ENCODE measurements around the gene EPB41L3. TPM values are rescaled to one million over a fixed set of nuclear protein-coding genes. Genes with fewer than 3 reads are reported as not detected.

EPB41L3 gene
- total RNA-seq, 2 experiments from 2014 or later, result not detected

DNA sequence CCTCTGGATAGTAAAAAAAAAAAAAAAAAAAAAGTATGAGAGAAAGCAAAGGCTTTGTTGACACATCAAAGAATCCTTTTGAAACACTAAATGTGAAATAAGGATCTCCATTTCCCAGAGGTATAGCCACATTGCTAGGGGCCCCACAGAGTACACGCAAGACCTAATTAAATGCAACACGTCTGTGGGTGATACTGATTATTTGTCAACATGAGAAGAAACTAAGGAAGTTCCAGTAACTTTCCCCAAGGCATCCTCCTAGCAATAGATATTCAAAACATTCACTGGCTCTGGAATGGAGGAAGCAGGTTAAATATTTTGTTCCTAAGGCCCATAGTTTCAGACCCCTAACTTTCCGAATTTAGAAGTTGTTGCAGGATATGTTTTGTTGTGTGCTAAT, 24.6 kb upstream of the EPB41L3 start:
- Histone ChIP-seq H3K36me3 (ENCODE audit: insufficient read depth, low read length) (no peaks in the 10 kb centered on the region), H3K4me3 (ENCODE audit: low read depth, low read length, poor library complexity, severe bottlenecking) (no peak overlapping the region), H3K4me1 (ENCODE audit: insufficient read depth, low read length, poor library complexity, severe bottlenecking) (no peaks in the 10 kb centered on the region), H3K9me3 (ENCODE audit: low read length) (no peaks in the 10 kb centered on the region), H3K79me2 (ENCODE audit: insufficient read depth, low read depth, low read length) (no peaks in the 10 kb centered on the region), H3K4me2 (ENCODE audit: low read length) (no peak overlapping the region), H2AFZ (ENCODE audit: low read length) (no peak overlapping the region), H3K27ac (ENCODE audit: low read depth, low read length, poor library complexity, severe bottlenecking) (no peak overlapping the region), H3K9me2 (ENCODE audit: insufficient read depth, low read length) (no peaks in the 10 kb centered on the region), H4K20me1 (ENCODE audit: insufficient read depth, low read length) (no peaks in the 10 kb centered on the region)
- ChIA-PET CTCF (ENCODE audit: unreplicated experiment) (no interaction called here), POLR2A (interaction anchor here (0.5 to 0.7 kb wide), 3 partner anchors 84 to 1291 kb away, joined by 3 read pairs; no protein-coding TSS in a partner anchor)
- DNase-seq (ENCODE audit: low spot score), result no peak
- intact Hi-C loops (cut with micrococcal nuclease; ENCODE audit: unreplicated experiment), result no loop called here
- TF ChIP-seq EZH2phosphoT487 (IDR thresholded peaks at IDR 0.05; ENCODE audit: borderline replicate concordance, low read depth, low read length), result no peak
- TF ChIP-seq, protein P1, sequence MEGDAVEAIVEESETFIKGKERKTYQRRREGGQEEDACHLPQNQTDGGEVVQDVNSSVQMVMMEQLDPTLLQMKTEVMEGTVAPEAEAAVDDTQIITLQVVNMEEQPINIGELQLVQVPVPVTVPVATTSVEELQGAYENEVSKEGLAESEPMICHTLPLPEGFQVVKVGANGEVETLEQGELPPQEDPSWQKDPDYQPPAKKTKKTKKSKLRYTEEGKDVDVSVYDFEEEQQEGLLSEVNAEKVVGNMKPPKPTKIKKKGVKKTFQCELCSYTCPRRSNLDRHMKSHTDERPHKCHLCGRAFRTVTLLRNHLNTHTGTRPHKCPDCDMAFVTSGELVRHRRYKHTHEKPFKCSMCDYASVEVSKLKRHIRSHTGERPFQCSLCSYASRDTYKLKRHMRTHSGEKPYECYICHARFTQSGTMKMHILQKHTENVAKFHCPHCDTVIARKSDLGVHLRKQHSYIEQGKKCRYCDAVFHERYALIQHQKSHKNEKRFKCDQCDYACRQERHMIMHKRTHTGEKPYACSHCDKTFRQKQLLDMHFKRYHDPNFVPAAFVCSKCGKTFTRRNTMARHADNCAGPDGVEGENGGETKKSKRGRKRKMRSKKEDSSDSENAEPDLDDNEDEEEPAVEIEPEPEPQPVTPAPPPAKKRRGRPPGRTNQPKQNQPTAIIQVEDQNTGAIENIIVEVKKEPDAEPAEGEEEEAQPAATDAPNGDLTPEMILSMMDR (conservative IDR thresholded peaks at IDR 0.05; ENCODE audit: low read length), result no peak
- BruUV-seq (replicated peaks), result no TSS peak

DNA sequence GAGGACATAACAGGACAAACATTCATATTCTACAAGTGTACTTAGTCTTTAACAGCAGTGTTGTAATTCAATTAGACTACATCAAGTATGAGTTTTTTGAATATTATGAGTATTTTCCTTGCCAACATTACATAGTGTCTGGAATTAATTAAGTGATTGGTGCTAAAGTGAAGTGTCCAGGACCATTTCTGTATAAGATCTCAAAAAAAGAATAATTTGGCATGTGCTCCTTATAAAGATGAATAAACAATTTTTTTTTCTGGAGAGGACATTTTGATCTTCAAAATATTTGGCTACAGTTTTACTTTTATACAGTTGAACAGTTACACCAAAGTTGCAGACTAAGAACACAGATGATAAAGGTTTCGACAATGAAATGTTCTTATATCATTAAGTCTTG, 15.1 kb upstream of the EPB41L3 start:
- intact Hi-C loops (cut with micrococcal nuclease; ENCODE audit: unreplicated experiment), result no loop called here
- TF ChIP-seq, protein P1 (conservative IDR thresholded peaks at IDR 0.05; ENCODE audit: low read length), result no peak
- TF ChIP-seq EZH2phosphoT487 (IDR thresholded peaks at IDR 0.05; ENCODE audit: borderline replicate concordance, low read depth, low read length), result no peak
- no peak overlapping the region for H2AFZ ChIP-seq (ENCODE audit: low read length)
- DNase-seq (ENCODE audit: low spot score), result no peak
- no peaks in the 10 kb centered on the region for H3K9me3 ChIP-seq (ENCODE audit: low read length)
- no peaks in the 10 kb centered on the region for H3K4me1 ChIP-seq (ENCODE audit: insufficient read depth, low read length, poor library complexity, severe bottlenecking)
- H3K79me2 ChIP-seq (ENCODE audit: insufficient read depth, low read depth, low read length), result no peaks in the 10 kb centered on the region
- CTCF ChIA-PET (ENCODE audit: unreplicated experiment), result no interaction called here
- H3K4me2 ChIP-seq (ENCODE audit: low read length), result no peak overlapping the region
- H3K9me2 ChIP-seq (ENCODE audit: insufficient read depth, low read length), result no peaks in the 10 kb centered on the region
- no peaks in the 10 kb centered on the region for H4K20me1 ChIP-seq (ENCODE audit: insufficient read depth, low read length)
- BruUV-seq (replicated peaks), result no TSS peak
- H3K27ac ChIP-seq (ENCODE audit: low read depth, low read length, poor library complexity, severe bottlenecking), result no peak overlapping the region
- H3K36me3 ChIP-seq (ENCODE audit: insufficient read depth, low read length), result no peaks in the 10 kb centered on the region
- no peak overlapping the region for H3K4me3 ChIP-seq (ENCODE audit: low read depth, low read length, poor library complexity, severe bottlenecking)
- POLR2A ChIA-PET, result interaction anchor here (0.5 kb wide), 1 partner anchor 64 kb away, joined by 6 read pairs; no protein-coding TSS in a partner anchor

DNA sequence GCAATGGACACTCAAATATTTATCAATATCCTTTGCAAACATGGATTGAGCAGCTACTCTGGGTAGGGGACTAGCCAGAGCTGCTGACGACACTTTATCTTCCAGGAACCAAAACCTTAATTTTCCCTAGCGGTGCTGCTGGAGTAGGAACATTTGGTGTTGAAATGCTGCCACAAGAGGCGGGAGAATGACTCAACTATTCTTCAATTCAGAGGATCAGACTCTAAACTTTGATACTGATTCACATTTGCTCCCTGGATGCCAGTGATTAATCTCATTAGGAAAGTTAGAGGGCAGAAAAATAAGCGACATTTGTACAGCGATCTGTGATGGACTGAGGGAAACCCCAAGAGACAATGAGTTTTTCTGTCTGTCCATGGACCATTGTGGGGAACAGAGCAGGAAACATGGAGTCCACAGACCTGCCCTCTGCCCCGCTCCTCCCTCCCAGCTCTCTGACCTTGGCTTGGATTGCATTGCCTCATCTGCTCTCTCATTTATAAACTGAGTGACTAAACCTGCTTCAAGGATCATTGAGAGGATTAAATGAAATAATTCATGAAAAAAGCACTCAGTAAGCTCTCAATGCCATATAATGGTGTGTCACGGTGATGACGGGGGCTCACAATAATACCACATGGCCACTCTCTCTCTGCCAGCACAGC, 12.6 kb upstream of the EPB41L3 start:
- no peak overlapping the region for H3K4me2 ChIP-seq (ENCODE audit: low read length)
- intact Hi-C loops (cut with micrococcal nuclease; ENCODE audit: unreplicated experiment), result no loop called here
- BruUV-seq (replicated peaks), result no TSS peak

More for the DNA sequence above, 12.6 kb upstream of the EPB41L3 start:
- H3K9me3 ChIP-seq (ENCODE audit: low read length), result no peaks in the 10 kb centered on the region
- TF ChIP-seq, protein P1 (conservative IDR thresholded peaks at IDR 0.05; ENCODE audit: low read length), result no peak
- no peak for TF ChIP-seq EZH2phosphoT487 (IDR thresholded peaks at IDR 0.05; ENCODE audit: borderline replicate concordance, low read depth, low read length)
- H3K4me3 ChIP-seq (ENCODE audit: low read depth, low read length, poor library complexity, severe bottlenecking), result no peak overlapping the region
- CTCF ChIA-PET (ENCODE audit: unreplicated experiment), result no interaction called here
- no peaks in the 10 kb centered on the region for H4K20me1 ChIP-seq (ENCODE audit: insufficient read depth, low read length)
- no peak overlapping the region for H2AFZ ChIP-seq (ENCODE audit: low read length)
- POLR2A ChIA-PET, result interaction anchor here (0.6 kb wide), 1 partner anchor 104 kb away, joined by 3 read pairs; no protein-coding TSS in a partner anchor
- no peak overlapping the region for H3K27ac ChIP-seq (ENCODE audit: low read depth, low read length, poor library complexity, severe bottlenecking)
- H3K36me3 ChIP-seq (ENCODE audit: insufficient read depth, low read length), result no peaks in the 10 kb centered on the region
- H3K4me1 ChIP-seq (ENCODE audit: insufficient read depth, low read length, poor library complexity, severe bottlenecking), result no peaks in the 10 kb centered on the region
- no peaks in the 10 kb centered on the region for H3K79me2 ChIP-seq (ENCODE audit: insufficient read depth, low read depth, low read length)
- no peaks in the 10 kb centered on the region for H3K9me2 ChIP-seq (ENCODE audit: insufficient read depth, low read length)
- no peak for DNase-seq (ENCODE audit: low spot score)

All from OCI-LY7 (cell line).